ENCODE measurements around the gene FEZ2. TPM values are rescaled to one million over a fixed set of nuclear protein-coding genes. Genes with fewer than 3 reads are reported as not detected.

FEZ2 gene
- polyA plus RNA-seq, 1 donor (not counting 4 experiments of a cell fraction or from before 2014, with no cell fraction given) = 56.2 TPM

- Histone ChIP-seq H3K4me1 (ENCODE audit: control insufficient read depth, extremely low read depth, insufficient read depth, low read length) (peaks cover 2% of the 10 kb centered on the region), H3K4me2 (ENCODE audit: control insufficient read depth, extremely low read depth, insufficient read depth, low read depth, low read length) (no peak overlapping the region), H4K20me1 (ENCODE audit: control insufficient read depth, extremely low read depth, insufficient read depth, low read length) (no peaks in the 10 kb centered on the region), H3K9me3 (ENCODE audit: control insufficient read depth, low read depth, low read length) (no peaks in the 10 kb centered on the region), H3K27ac (ENCODE audit: control insufficient read depth, insufficient read depth, low read length) (no peak overlapping the region), H3K4me3 (ENCODE audit: control insufficient read depth in 2 of 3, extremely low read depth in 1 of 3, insufficient read depth in 2 of 3, low read depth in 1 of 3, low read length in 3 of 3) (no peak overlapping the region), H3K9ac (ENCODE audit: control insufficient read depth, extremely low read depth, insufficient read depth, low read length) (no peak overlapping the region), H3K27me3 (ENCODE audit: control insufficient read depth, extremely low read depth, insufficient read depth, low read length) (no peaks in the 10 kb centered on the region), H3K36me3 (ENCODE audit: control insufficient read depth in 2 of 2, extremely low read depth in 1 of 2, insufficient read depth in 2 of 2, low read length in 2 of 2) (peaks cover 1 to 13% of the 10 kb centered on the region in 2 experiments), H3K9me1 (ENCODE audit: control insufficient read depth, extremely low read depth, insufficient read depth, low read length) (no peaks in the 10 kb centered on the region), H3K79me2 (ENCODE audit: control insufficient read depth, insufficient read depth, low read length) (peaks cover 2% of the 10 kb centered on the region), H2AFZ (ENCODE audit: control insufficient read depth, low read length) (no peak overlapping the region)
- DNase-seq (ENCODE audit: low read depth, low spot score) (no peak), FAIRE-seq (no peak)
- TF ChIP-seq EZH2 (IDR thresholded peaks at IDR 0.05; ENCODE audit: low read length) (no peak), CTCF (optimal IDR thresholded peaks at IDR 0.05 in 1 of 3, IDR thresholded peaks at IDR 0.05 in 1 of 3, conservative IDR thresholded peaks at IDR 0.05 in 1 of 3; ENCODE audit: extremely low read depth in 1 of 3, insufficient read depth in 2 of 3, low read length in 3 of 3) (no peak)
- dilution Hi-C loops (cut with MboI; ENCODE audit: extremely low pct_ligation_motif_present, low sequenced_read_pairs) = no loop called here
These were observed 42.2 kb downstream of the FEZ2 start for GRCh38 chr2:36555789-36556188.

- H3K4me3 ChIP-seq (ENCODE audit: control insufficient read depth in 2 of 3, extremely low read depth in 1 of 3, insufficient read depth in 2 of 3, low read depth in 1 of 3, low read length in 3 of 3) = no peak overlapping the region
- H3K9me3 ChIP-seq (ENCODE audit: control insufficient read depth, low read depth, low read length) = no peaks in the 10 kb centered on the region
- no peak for TF ChIP-seq CTCF (optimal IDR thresholded peaks at IDR 0.05 in 1 of 3, IDR thresholded peaks at IDR 0.05 in 1 of 3, conservative IDR thresholded peaks at IDR 0.05 in 1 of 3; ENCODE audit: extremely low read depth in 1 of 3, insufficient read depth in 2 of 3, low read length in 3 of 3)
- TF ChIP-seq EZH2 (IDR thresholded peaks at IDR 0.05; ENCODE audit: low read length) = no peak
- no peaks in the 10 kb centered on the region for H3K27me3 ChIP-seq (ENCODE audit: control insufficient read depth, extremely low read depth, insufficient read depth, low read length)
- no peak overlapping the region for H3K4me2 ChIP-seq (ENCODE audit: control insufficient read depth, extremely low read depth, insufficient read depth, low read depth, low read length)
- H3K4me1 ChIP-seq (ENCODE audit: control insufficient read depth, extremely low read depth, insufficient read depth, low read length) = no peaks in the 10 kb centered on the region
- peaks cover 0 to 15% of the 10 kb centered on the region in 2 experiments for H3K36me3 ChIP-seq (ENCODE audit: control insufficient read depth in 2 of 2, extremely low read depth in 1 of 2, insufficient read depth in 2 of 2, low read length in 2 of 2)
- H3K27ac ChIP-seq (ENCODE audit: control insufficient read depth, insufficient read depth, low read length) = no peak overlapping the region
- DNase-seq (ENCODE audit: low read depth, low spot score) = no peak
- H3K79me2 ChIP-seq (ENCODE audit: control insufficient read depth, insufficient read depth, low read length) = no peaks in the 10 kb centered on the region
- FAIRE-seq = no peak
- H3K9ac ChIP-seq (ENCODE audit: control insufficient read depth, extremely low read depth, insufficient read depth, low read length) = no peak overlapping the region
- H3K9me1 ChIP-seq (ENCODE audit: control insufficient read depth, extremely low read depth, insufficient read depth, low read length) = no peaks in the 10 kb centered on the region
- H2AFZ ChIP-seq (ENCODE audit: control insufficient read depth, low read length) = no peak overlapping the region
- no peaks in the 10 kb centered on the region for H4K20me1 ChIP-seq (ENCODE audit: control insufficient read depth, extremely low read depth, insufficient read depth, low read length)
- dilution Hi-C loops (cut with MboI; ENCODE audit: extremely low pct_ligation_motif_present, low sequenced_read_pairs) = no loop called here
These were observed 43.4 kb downstream of the FEZ2 start for GRCh38 chr2:36554531-36554930.
